NT2/D1 (cell line): ENCODE data around the gene ZDHHC16.

Experiments
- SUZ12 ChIP-seq: IDR thresholded peaks from 2 replicates; pipeline ENCODE4 v1.6.1; 2011; ENCODE audit not compliant: insufficient read length, insufficient read depth; ENCODE audit errors: extremely low read depth
- YY1 ChIP-seq: IDR thresholded peaks from 2 replicates; pipeline ENCODE4 v1.6.1; 2011; ENCODE audit not compliant: insufficient read length, insufficient read depth
- ZNF274 ChIP-seq: IDR thresholded peaks from 2 replicates; pipeline ENCODE4 v1.6.1; 2011; ENCODE audit warnings: mild to moderate bottlenecking, low read depth, low read length

DNA sequence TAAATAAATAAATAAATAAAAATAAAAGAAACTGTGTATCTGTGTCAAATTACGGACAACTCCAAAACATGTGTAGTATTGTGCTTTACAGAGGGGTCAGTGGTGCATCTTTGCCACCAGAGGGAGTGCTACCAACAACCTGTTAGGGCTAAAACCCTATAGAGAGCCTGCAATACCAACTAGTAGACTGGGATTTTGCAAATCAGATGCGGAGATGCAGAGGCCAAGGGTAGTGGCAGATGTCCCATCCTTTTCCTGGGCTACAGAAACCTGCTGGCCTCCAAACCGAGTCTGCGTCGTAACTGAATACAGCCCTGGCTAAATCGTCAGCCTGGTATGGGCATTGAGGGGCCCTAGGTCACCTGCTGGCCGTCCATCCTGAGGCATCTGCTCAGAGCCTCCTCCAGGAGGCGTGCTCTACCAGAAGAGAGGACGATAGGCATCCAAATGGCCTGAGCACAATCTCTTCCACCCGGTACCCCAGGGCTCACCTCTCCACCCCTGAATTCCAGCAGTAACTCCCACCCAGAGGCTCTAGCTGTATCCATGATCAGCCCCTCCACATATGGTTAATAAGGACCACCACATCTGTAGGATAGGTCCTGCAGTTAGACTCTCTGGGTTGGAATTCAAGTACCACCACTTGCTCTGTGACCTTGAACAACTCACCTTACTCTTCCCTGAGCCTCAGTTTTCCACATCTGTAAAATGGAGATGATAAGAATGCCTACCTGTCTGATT, 38.6 kb upstream of the ZDHHC16 start:
- TF ChIP-seq YY1 (no peak), SUZ12 (no peak), ZNF274 (no peak)
